IPS DF 6.9 (cell line): ENCODE results near the gene CNIH3.

Experiments used
- DNase-seq: peaks from one replicate; pipeline ENCODE4 v3.0.0-alpha.2; 2013; ENCODE audit warnings: low read depth, low spot score
- H3K27ac ChIP-seq: one replicate; pipeline ENCODE4 v1.5.1; 2013; ENCODE audit warnings: low read length, control low read depth
- H3K27me3 ChIP-seq: 2 replicates; pipeline ENCODE4 v1.6.1; 2013; ENCODE audit warnings: mild to moderate bottlenecking, low read length; ENCODE audit not compliant: control insufficient read depth, insufficient read depth
- H3K36me3 ChIP-seq: 2 replicates; pipeline ENCODE4 v1.6.1; 2013; ENCODE audit warnings: low read length; ENCODE audit not compliant: control insufficient read depth, insufficient read depth
- H3K4me1 ChIP-seq: 2 replicates; pipeline ENCODE4 v1.6.1; 2013; ENCODE audit warnings: low read length; ENCODE audit not compliant: control insufficient read depth, insufficient read depth
- H3K4me3 ChIP-seq: 2 replicates; pipeline ENCODE4 v1.5.1; 2013; ENCODE audit warnings: mild to moderate bottlenecking, low read length
- H3K9me3 ChIP-seq: 2 replicates; pipeline ENCODE4 v1.6.1; 2013; ENCODE audit warnings: low read length, inconsistent platforms; ENCODE audit not compliant: control insufficient read depth, insufficient read depth
- WGBS: extraction: QIAGEN DNeasy Blood & Tissue Kit; methylation state at CpG from one replicate; pipeline ENCODE4 v1.1.7; 2013; ENCODE audit warnings: mixed read lengths, missing lambda C conversion rate; ENCODE audit not compliant: insufficient read length, insufficient coverage; 5-methylcytosine and 5-hydroxymethylcytosine counted together

CNIH3 gene

GRCh38 chr1:224626042-224626441, 9.9 kb downstream of the CNIH3 start:
- H3K27me3 ChIP-seq = no peaks in the 10 kb centered on the region
- no peaks in the 10 kb centered on the region for H3K4me1 ChIP-seq
- no peaks in the 10 kb centered on the region for H3K9me3 ChIP-seq
- no peak overlapping the region for H3K4me3 ChIP-seq
- H3K36me3 ChIP-seq = no peaks in the 10 kb centered on the region
- H3K27ac ChIP-seq = no peak overlapping the region
- WGBS = no CpG with 5 or more reads among the region's 1 CpG
- DNase-seq = no peak

- no peaks in the 10 kb centered on the region for H3K27me3 ChIP-seq
- WGBS = no CpG with 5 or more reads among the region's 4 CpGs
Observed at GRCh38 chr1:224629965-224630364, 13.8 kb downstream of the CNIH3 start.

GRCh38 chr1:224631462-224632115, 15.5 kb downstream of the CNIH3 start:
- Histone ChIP-seq H3K36me3 (no peaks in the 10 kb centered on the region), H3K4me3 (no peak overlapping the region), H3K4me1 (peaks cover 2% of the 10 kb centered on the region; the same call in 1 of the 2 replicates), H3K9me3 (no peaks in the 10 kb centered on the region), H3K27ac (no peak overlapping the region), H3K27me3 (no peaks in the 10 kb centered on the region)
- DNase-seq = no peak
- WGBS = no CpG with 5 or more reads among the region's 6 CpGs

More at GRCh38 chr1:224629965-224630364, 13.8 kb downstream of the CNIH3 start:
- H3K9me3 ChIP-seq = no peaks in the 10 kb centered on the region
- peaks cover 2% of the 10 kb centered on the region; the same call in 1 of the 2 replicates for H3K4me1 ChIP-seq
- DNase-seq = no peak
- no peak overlapping the region for H3K27ac ChIP-seq
- no peak overlapping the region for H3K4me3 ChIP-seq
- no peaks in the 10 kb centered on the region for H3K36me3 ChIP-seq

- H3K9me3 ChIP-seq = no peaks in the 10 kb centered on the region
- no CpG with 5 or more reads among the region's 5 CpGs for WGBS
- H3K27me3 ChIP-seq = no peaks in the 10 kb centered on the region
- no peak overlapping the region for H3K4me3 ChIP-seq
- no peak overlapping the region for H3K27ac ChIP-seq
- DNase-seq = no peak
- no peaks in the 10 kb centered on the region for H3K36me3 ChIP-seq
- H3K4me1 ChIP-seq = peaks cover 2% of the 10 kb centered on the region; the same call in 1 of the 2 replicates
Observed at GRCh38 chr1:224632381-224632871, 16.3 kb downstream of the CNIH3 start.

- H3K27me3 ChIP-seq = no peaks in the 10 kb centered on the region
- H3K4me3 ChIP-seq = no peak overlapping the region
- DNase-seq = no peak
- WGBS = no CpG with 5 or more reads among the region's 8 CpGs
- peaks cover 2% of the 10 kb centered on the region; the same call in 1 of the 2 replicates for H3K4me1 ChIP-seq
- H3K9me3 ChIP-seq = no peaks in the 10 kb centered on the region
- no peaks in the 10 kb centered on the region for H3K36me3 ChIP-seq
- H3K27ac ChIP-seq = no peak overlapping the region
Observed at GRCh38 chr1:224632921-224633321, 16.8 kb downstream of the CNIH3 start.

GRCh38 chr1:224635356-224635755, 19.2 kb downstream of the CNIH3 start:
- WGBS = no CpG with 5 or more reads among the region's 5 CpGs
- H3K4me3 ChIP-seq = no peak overlapping the region
- no peak overlapping the region for H3K27ac ChIP-seq
- no peaks in the 10 kb centered on the region for H3K27me3 ChIP-seq
- H3K9me3 ChIP-seq = no peaks in the 10 kb centered on the region
- no peaks in the 10 kb centered on the region for H3K36me3 ChIP-seq
- no peak for DNase-seq
- peaks cover 2% of the 10 kb centered on the region; the same call in 1 of the 2 replicates for H3K4me1 ChIP-seq

- Histone ChIP-seq H3K9me3 (no peaks in the 10 kb centered on the region), H3K27me3 (no peaks in the 10 kb centered on the region), H3K27ac (no peak overlapping the region), H3K36me3 (no peaks in the 10 kb centered on the region), H3K4me1 (0 out of 2 replicates have a peak, but pooled peaks cover 2% of the 10 kb centered on the region), H3K4me3 (no peak overlapping the region)
- DNase-seq = no peak
- WGBS = no CpG with 5 or more reads among the region's 5 CpGs
Observed at GRCh38 chr1:224637515-224637914, 21.4 kb downstream of the CNIH3 start.

- no peaks in the 10 kb centered on the region for H3K27me3 ChIP-seq
- H3K36me3 ChIP-seq = no peaks in the 10 kb centered on the region
- no peak overlapping the region for H3K4me3 ChIP-seq
- no CpG with 5 or more reads among the region's 7 CpGs for WGBS
- no peaks in the 10 kb centered on the region for H3K4me1 ChIP-seq
- H3K27ac ChIP-seq = no peak overlapping the region
- H3K9me3 ChIP-seq = no peaks in the 10 kb centered on the region
- DNase-seq = no peak
Observed at GRCh38 chr1:224637936-224638335, 21.8 kb downstream of the CNIH3 start.

- Histone ChIP-seq H3K27ac (no peak overlapping the region), H3K4me1 (no peaks in the 10 kb centered on the region), H3K36me3 (no peaks in the 10 kb centered on the region), H3K9me3 (no peaks in the 10 kb centered on the region), H3K27me3 (no peaks in the 10 kb centered on the region), H3K4me3 (no peak overlapping the region)
- no peak for DNase-seq
- WGBS = no CpG with 5 or more reads among the region's 5 CpGs
Observed at GRCh38 chr1:224639426-224639975, 23.4 kb downstream of the CNIH3 start.

- H3K27me3 ChIP-seq = no peaks in the 10 kb centered on the region
- no peak for DNase-seq
- no peaks in the 10 kb centered on the region for H3K9me3 ChIP-seq
- no peak overlapping the region for H3K27ac ChIP-seq
- H3K4me1 ChIP-seq = no peaks in the 10 kb centered on the region; the same call in 1 of the 2 replicates
- no CpG with 5 or more reads among the region's 6 CpGs for WGBS
- H3K4me3 ChIP-seq = no peak overlapping the region
- no peaks in the 10 kb centered on the region for H3K36me3 ChIP-seq
Observed at GRCh38 chr1:224640018-224640417, 23.9 kb downstream of the CNIH3 start.
